Brain microvascular endothelial cell (primary cell): ENCODE measurements around the gene SOHLH1.

Experiments used
- DNase-seq: peaks from one replicate; pipeline ENCODE4 v3.0.0-alpha.2; 2020
- H3K27ac ChIP-seq: fragments of 250-450 bp; sonication (Bioruptor Pico); 2 replicates; pipeline ENCODE4 v1.5.1; 2020; ENCODE audit warnings: mild to moderate bottlenecking, moderate library complexity
- H3K27me3 ChIP-seq: fragments of 250-450 bp; sonication (Bioruptor Pico); replicated peaks from 2 replicates; pipeline ENCODE4 v1.5.1; 2020; ENCODE audit warnings: mild to moderate bottlenecking
- H3K36me3 ChIP-seq: fragments of 250-450 bp; sonication (Bioruptor Pico); replicated peaks from 2 replicates; pipeline ENCODE4 v1.5.1; 2020; ENCODE audit warnings: mild to moderate bottlenecking
- H3K4me3 ChIP-seq: 2 replicates; pipeline ENCODE4 v1.5.1; 2011; ENCODE audit warnings: low read depth, mild to moderate bottlenecking, control low read depth, low read length, moderate library complexity
- in situ Hi-C: cut with HindIII; loops from 2 replicates; pipeline ENCODE4 v1.10.0; 2017; ENCODE audit warnings: low sequenced_read_pairs, low pct_ligation_motif_present
- TF ChIP-seq, protein P1 (sequence below): IDR thresholded peaks from 2 replicates; pipeline ENCODE4 v1.5.1; 2011; ENCODE audit warnings: low read depth, mild to moderate bottlenecking, moderate library complexity, low read length, control low read depth, inconsistent platforms; ENCODE audit errors: missing control alignments

The SOHLH1 gene

DNA sequence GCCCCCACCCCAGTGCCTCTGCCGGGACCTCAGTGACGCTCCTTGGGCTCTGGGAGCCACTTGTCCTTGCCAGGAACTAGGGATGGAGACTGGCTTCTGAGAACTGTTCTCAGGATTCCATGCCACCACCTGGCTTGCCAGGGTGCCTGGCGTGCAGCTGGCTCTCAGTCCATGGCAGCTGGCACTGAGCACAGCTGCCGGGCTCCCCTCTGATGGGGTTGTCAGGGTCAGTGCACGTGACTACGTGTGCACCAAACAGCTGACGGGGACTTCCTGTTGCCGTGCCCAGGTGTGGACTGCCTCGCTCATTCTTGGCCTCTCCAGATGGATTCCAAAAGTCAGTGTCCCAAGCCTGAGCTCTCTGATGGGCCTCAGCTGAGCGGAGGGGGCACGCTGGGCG, 12.1 kb upstream of the SOHLH1 start:
- no peak for DNase-seq
- Histone ChIP-seq H3K36me3 (no peaks in the 10 kb centered on the region), H3K4me3 (no peak overlapping the region), H3K27ac (no peak overlapping the region), H3K27me3 (peaks cover 28% of the 10 kb centered on the region)
- in situ Hi-C loops, result no loop called here
- TF ChIP-seq, protein P1, sequence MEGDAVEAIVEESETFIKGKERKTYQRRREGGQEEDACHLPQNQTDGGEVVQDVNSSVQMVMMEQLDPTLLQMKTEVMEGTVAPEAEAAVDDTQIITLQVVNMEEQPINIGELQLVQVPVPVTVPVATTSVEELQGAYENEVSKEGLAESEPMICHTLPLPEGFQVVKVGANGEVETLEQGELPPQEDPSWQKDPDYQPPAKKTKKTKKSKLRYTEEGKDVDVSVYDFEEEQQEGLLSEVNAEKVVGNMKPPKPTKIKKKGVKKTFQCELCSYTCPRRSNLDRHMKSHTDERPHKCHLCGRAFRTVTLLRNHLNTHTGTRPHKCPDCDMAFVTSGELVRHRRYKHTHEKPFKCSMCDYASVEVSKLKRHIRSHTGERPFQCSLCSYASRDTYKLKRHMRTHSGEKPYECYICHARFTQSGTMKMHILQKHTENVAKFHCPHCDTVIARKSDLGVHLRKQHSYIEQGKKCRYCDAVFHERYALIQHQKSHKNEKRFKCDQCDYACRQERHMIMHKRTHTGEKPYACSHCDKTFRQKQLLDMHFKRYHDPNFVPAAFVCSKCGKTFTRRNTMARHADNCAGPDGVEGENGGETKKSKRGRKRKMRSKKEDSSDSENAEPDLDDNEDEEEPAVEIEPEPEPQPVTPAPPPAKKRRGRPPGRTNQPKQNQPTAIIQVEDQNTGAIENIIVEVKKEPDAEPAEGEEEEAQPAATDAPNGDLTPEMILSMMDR, result no peak

DNA sequence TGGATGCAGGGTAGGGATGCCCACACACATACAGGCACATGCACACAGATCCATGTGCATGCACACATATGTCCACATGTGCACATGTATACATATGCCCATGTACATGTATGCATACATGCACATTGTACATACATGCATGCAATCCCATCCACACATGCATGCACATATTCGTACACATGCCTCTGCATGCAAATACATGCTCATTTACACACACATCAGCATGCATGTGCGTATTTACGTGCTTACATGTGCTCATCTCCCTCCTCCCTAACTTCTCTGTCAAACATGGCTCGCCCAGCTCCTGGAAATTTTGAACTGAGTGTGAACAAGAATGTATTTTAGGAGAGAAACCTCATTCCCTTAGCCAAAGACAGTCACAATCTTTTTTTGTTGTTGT, 8.9 kb upstream of the SOHLH1 start:
- Histone ChIP-seq H3K27me3 (peaks cover 9% of the 10 kb centered on the region), H3K4me3 (no peak overlapping the region), H3K36me3 (no peaks in the 10 kb centered on the region), H3K27ac (no peak overlapping the region)
- DNase-seq, result no peak
- TF ChIP-seq, protein P1, result no peak
- in situ Hi-C loops, result no loop called here

DNA sequence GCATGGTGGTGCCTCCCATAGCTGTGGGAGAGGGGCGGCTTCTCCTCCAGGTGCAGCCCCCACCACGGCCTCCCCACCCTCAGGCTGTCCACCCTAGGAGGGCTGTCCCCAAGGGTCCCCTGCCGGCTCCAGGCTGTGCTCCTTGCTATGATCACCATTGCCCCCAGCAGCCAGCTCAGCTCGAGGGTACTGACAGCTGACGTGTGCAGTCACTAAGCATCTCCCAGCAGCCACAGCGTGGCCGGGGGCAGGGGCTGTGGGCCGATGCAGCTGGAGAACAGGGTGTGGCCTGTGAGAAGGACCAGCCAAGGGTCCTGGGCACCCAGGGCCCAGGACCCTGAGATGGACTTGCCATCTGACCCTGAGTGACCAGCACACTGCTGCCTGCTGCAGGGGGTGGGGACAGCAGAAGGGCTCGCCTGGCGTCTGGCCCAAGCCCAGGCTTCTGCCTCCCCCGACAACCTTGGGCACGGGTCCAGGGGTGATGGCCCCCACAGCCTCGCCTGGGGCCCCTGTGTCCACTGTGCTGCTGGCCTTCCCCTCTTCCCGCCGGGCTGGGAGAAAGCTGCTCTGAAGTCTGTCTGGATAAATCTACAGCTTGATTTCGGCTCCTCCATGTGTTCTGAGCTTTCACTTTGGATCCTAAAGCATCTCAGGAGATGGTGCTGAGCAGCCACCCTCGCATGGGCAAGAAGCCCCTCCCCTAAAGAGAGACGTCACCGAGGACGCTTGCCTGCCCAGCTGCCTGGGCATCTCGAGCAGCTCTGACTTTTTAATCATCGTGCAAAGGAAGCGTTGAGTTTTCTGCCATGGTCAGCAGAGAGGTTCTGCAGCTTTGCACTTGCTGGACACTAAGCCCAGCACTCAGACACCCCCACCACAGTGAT, 8.2 kb upstream of the SOHLH1 start:
- no peak overlapping the region for H3K4me3 ChIP-seq
- H3K27ac ChIP-seq, result no peak overlapping the region
- peaks cover 3% of the 10 kb centered on the region for H3K27me3 ChIP-seq
- no peaks in the 10 kb centered on the region for H3K36me3 ChIP-seq
- TF ChIP-seq, protein P1, result no peak
- no peak for DNase-seq
- in situ Hi-C loops, result no loop called here

DNA sequence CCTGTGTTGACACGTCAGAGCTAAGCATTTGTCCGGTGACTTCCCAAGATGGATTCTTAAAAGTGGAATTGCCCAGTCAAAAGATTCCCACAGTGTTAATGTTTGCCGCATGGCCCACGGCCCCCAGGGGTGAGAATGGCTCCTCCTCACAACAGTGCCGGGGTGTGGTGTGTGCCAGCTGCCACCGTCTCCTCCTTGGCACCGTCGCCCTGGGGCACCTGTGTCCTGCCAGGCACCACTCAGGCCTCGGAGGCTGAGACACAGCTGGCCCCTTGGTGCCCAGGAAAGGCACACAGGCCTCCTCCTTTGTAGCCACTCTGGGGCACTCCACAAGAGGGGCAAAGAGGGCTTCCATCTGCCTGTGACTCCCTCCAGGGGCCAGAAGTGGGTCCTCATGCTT, 7.0 kb upstream of the SOHLH1 start:
- no peak for DNase-seq
- peaks cover 3% of the 10 kb centered on the region for H3K27me3 ChIP-seq
- no peak overlapping the region for H3K4me3 ChIP-seq
- in situ Hi-C loops, result no loop called here
- TF ChIP-seq, protein P1, result no peak
- H3K36me3 ChIP-seq, result no peaks in the 10 kb centered on the region
- H3K27ac ChIP-seq, result no peak overlapping the region

DNA sequence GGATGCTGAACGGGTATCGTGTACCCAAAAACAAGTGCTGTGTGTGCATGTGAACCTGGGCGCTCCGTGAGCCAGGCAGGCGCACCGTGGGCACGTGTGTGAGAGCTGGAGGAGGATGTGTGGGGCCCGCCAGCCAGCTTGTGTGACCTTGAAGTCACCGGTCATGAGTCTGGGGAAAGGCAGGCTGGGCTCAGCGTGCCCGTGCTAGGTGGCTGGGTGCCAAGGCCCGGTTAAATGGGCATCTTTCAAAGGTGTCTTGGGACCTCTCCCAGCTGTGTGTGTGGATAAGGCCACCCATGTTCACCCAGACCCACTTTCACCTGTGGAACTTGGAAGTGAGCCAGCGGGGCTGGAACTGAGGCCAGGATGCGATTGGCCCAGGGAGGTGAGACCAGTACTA, 6.1 kb upstream of the SOHLH1 start:
- Histone ChIP-seq H3K4me3 (no peak overlapping the region), H3K27me3 (peaks cover 3% of the 10 kb centered on the region), H3K36me3 (no peaks in the 10 kb centered on the region), H3K27ac (no peak overlapping the region)
- TF ChIP-seq, protein P1, result no peak
- no peak for DNase-seq
- in situ Hi-C loops, result no loop called here
